Measurements from ENCODE around the gene NHS. TPM values are rescaled to one million over a fixed set of nuclear protein-coding genes. Genes with fewer than 3 reads are reported as not detected.

NHS gene
- total and polyA plus RNA-seq, 3 donors from 2014 or later, result 4.8 to 25.7 (median 21.8) TPM

DNA sequence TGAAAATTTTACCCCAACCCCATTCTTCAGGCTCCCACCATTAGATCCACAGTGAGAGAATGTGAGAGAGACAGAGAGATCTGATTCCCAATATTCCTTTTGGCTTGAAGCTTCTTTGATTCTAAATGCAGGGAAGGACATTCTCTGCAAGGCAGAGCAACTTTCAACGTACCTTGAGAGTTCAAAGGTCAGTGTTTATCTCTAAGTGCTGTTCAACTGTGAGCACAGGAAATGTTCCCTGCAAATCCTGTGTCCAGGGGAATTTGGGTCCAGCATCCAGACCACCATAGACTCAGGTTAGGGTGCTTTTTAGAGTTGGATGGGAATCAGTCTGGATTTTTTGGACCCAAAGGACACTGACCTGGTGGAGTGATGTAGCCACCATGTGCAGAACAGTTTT, 97.4 kb downstream of the NHS start:
- Histone ChIP-seq H3K4me1 (peaks cover 3% of the 10 kb centered on the region), H3K27ac (no peak overlapping the region), H3K27me3 (no peaks in the 10 kb centered on the region), H3K36me3 (ENCODE audit: low read depth, missing control alignments) (no peaks in the 10 kb centered on the region), H3K4me3 (no peak overlapping the region), H3K9me3 (no peaks in the 10 kb centered on the region)
- intact Hi-C loops (cut with DNase I; ENCODE audit: low total_unique reads), result no loop called here
- no peak for DNase-seq
- no peak for TF ChIP-seq POLR2A (IDR thresholded peaks at IDR 0.05)
- TF ChIP-seq, protein P1, sequence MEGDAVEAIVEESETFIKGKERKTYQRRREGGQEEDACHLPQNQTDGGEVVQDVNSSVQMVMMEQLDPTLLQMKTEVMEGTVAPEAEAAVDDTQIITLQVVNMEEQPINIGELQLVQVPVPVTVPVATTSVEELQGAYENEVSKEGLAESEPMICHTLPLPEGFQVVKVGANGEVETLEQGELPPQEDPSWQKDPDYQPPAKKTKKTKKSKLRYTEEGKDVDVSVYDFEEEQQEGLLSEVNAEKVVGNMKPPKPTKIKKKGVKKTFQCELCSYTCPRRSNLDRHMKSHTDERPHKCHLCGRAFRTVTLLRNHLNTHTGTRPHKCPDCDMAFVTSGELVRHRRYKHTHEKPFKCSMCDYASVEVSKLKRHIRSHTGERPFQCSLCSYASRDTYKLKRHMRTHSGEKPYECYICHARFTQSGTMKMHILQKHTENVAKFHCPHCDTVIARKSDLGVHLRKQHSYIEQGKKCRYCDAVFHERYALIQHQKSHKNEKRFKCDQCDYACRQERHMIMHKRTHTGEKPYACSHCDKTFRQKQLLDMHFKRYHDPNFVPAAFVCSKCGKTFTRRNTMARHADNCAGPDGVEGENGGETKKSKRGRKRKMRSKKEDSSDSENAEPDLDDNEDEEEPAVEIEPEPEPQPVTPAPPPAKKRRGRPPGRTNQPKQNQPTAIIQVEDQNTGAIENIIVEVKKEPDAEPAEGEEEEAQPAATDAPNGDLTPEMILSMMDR (IDR thresholded peaks at IDR 0.05), result no peak
- 36% methylated on average over 1 of the region's 1 CpG; no CpG with 5 or more reads in 1 of the 2 donors for WGBS, 2 donors

DNA sequence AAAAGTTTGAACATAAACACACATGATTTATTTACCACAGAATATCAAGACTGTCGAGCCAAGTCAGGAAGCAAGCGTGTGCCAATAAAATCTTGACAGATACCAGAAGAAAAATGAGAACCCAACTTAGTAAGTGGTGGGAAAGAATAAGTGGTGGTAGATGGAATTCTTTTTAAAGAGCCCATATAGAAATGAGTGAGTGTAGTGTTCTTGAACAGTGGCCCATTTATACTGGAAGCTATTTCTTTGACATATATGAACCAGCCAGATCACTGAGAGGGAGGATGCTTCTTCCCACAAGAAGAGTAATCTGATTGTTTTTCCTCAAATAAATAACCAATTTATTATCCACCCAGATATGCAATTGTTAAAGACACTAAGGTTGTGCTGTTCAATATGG, 98.0 kb downstream of the NHS start:
- peaks cover 3% of the 10 kb centered on the region for H3K4me1 ChIP-seq
- H3K36me3 ChIP-seq (ENCODE audit: low read depth, missing control alignments), result no peaks in the 10 kb centered on the region
- no peaks in the 10 kb centered on the region for H3K27me3 ChIP-seq
- 77 to 82% methylated on average over 2 of the region's 2 CpGs for WGBS, 2 donors
- no peak for DNase-seq
- no peak for TF ChIP-seq POLR2A (IDR thresholded peaks at IDR 0.05)
- TF ChIP-seq, protein P1 (IDR thresholded peaks at IDR 0.05), result no peak
- intact Hi-C loops (cut with DNase I; ENCODE audit: low total_unique reads), result no loop called here
- H3K4me3 ChIP-seq, result no peak overlapping the region
- H3K27ac ChIP-seq, result no peak overlapping the region
- H3K9me3 ChIP-seq, result no peaks in the 10 kb centered on the region

DNA sequence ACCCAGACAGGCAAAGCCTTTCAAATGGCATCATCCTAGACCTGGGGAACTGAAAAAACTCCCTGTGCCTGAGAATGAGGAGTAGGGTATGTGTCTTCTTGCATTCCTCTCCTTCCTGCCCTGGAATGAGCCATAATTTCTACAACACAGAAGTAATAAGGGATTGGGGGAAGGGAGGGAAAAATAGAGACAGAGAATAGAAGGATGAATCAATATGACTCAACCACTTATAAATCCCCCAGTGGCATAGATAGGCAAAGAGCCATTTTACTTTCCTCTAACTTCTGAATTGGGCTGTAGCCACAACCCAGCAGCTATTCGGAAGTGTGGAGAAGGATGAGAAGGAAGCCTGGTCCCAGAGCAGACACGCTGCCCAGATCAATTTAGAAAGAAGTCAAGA, 99.9 kb downstream of the NHS start:
- no peaks in the 10 kb centered on the region for H3K9me3 ChIP-seq
- no peak for DNase-seq
- TF ChIP-seq, protein P1 (IDR thresholded peaks at IDR 0.05), result no peak
- TF ChIP-seq POLR2A (IDR thresholded peaks at IDR 0.05), result no peak
- 35 to 63% methylated on average over 2 of the region's 2 CpGs for WGBS, 2 donors
- no peaks in the 10 kb centered on the region for H3K36me3 ChIP-seq (ENCODE audit: low read depth, missing control alignments)
- peaks cover 3% of the 10 kb centered on the region for H3K4me1 ChIP-seq
- no peak overlapping the region for H3K27ac ChIP-seq
- no peak overlapping the region for H3K4me3 ChIP-seq
- intact Hi-C loops (cut with DNase I; ENCODE audit: low total_unique reads), result no loop called here
- H3K27me3 ChIP-seq, result no peaks in the 10 kb centered on the region

DNA sequence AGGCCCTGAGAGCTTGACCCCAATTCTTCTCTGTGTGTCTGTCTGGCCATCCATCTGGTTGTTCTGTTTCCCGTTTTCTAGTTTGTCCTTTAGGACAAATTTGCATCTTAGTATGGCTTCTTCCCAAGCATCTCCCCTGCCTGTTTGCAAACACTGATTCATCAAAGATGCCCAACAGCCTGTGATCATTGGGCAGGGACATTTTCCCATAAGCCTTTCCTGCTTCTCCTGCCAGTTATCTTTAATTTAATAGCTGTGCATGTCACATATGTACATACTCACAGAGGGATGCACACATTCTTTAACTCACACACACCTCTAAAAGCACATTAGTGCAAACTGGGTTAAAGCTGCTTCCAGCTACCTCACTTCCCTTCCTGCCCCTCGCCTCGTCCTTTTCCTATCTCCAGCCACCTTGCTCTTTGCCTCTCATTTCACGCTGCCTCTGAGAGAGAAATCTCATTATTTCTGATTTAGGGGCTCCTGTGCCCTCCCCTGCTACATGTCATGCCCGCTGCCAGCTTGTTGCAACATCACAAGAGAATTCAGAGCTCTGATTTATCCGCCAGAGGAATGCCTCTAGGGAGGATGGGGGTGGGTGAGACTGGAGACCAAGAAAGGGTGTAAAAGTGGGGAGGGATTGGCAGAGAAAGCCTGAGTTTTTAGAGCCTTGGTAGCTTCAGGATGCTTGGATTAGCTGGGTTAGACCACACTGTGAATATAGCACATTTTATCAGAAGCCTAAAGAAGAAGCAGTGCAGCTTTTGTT, 100.6 kb downstream of the NHS start:
- intact Hi-C loops (cut with DNase I; ENCODE audit: low total_unique reads), result no loop called here
- no peaks in the 10 kb centered on the region for H3K36me3 ChIP-seq (ENCODE audit: low read depth, missing control alignments)
- no peak for DNase-seq
- no peaks in the 10 kb centered on the region for H3K27me3 ChIP-seq
- peaks cover 3% of the 10 kb centered on the region for H3K4me1 ChIP-seq
- WGBS, 2 donors, result 54 to 74% methylated on average over 5 to 6 of the region's 6 CpGs
- no peak for TF ChIP-seq POLR2A (IDR thresholded peaks at IDR 0.05)
- TF ChIP-seq, protein P1 (IDR thresholded peaks at IDR 0.05), result no peak
- H3K27ac ChIP-seq, result no peak overlapping the region
- H3K9me3 ChIP-seq, result no peaks in the 10 kb centered on the region
- H3K4me3 ChIP-seq, result no peak overlapping the region

DNA sequence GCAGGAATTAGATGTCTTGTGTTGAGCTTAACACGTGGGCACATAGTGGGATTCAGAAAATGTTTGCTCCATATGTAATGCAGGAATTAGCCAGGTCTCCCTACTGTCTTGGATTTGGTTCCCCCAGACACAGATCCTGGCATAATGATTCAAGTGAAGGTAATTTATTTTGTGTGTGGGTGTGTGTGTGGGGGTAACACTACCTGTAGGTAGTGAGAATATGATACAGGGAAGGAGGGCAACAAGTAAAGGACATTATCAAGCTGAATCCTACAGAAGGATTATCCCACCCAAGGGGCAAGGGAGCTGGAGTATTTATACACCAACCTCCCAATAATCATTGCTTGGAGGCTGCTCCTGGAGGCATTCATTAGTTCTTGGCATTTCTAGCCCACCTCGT, 101.4 kb downstream of the NHS start:
- Histone ChIP-seq H3K36me3 (ENCODE audit: low read depth, missing control alignments) (no peaks in the 10 kb centered on the region), H3K27ac (no peak overlapping the region), H3K9me3 (no peaks in the 10 kb centered on the region), H3K4me3 (no peak overlapping the region), H3K27me3 (no peaks in the 10 kb centered on the region), H3K4me1 (peaks cover 3% of the 10 kb centered on the region)
- DNase-seq, result no peak
- intact Hi-C loops (cut with DNase I; ENCODE audit: low total_unique reads), result no loop called here
- TF ChIP-seq POLR2A (IDR thresholded peaks at IDR 0.05), result no peak
- TF ChIP-seq, protein P1 (IDR thresholded peaks at IDR 0.05), result no peak
- WGBS, 2 donors, result 50 to 69% methylated on average over 1 to 2 of the region's 2 CpGs
